SU-DHL-6 (cell line): ENCODE measurements around the gene ZNF593OS.

Source experiments
- H2AFZ ChIP-seq: fragments of 200-600 bp; sonication (generic); 2 replicates; pipeline ENCODE4 v1.6.1; 2014; ENCODE audit warnings: low read depth, mild to moderate bottlenecking, moderate library complexity, mixed read lengths, antibody characterized with exemption, low read length; ENCODE audit not compliant: severe bottlenecking
- H3F3A ChIP-seq: fragments of 200-600 bp; shearing (Covaris generic); 2 replicates; pipeline ENCODE4 v1.6.0; 2016; ENCODE audit warnings: antibody characterized with exemption, mild to moderate bottlenecking; ENCODE audit not compliant: insufficient read depth
- H3K27ac ChIP-seq: fragments of 200-600 bp; sonication (generic); 2 replicates; pipeline ENCODE4 v1.5.1; 2016; ENCODE audit warnings: low read depth, mild to moderate bottlenecking, low read length, moderate library complexity, mixed read lengths
- H3K27me3 ChIP-seq: fragments of 200-600 bp; sonication (generic), shearing (Covaris generic); 2 replicates; pipeline ENCODE4 v1.6.0; 2014; ENCODE audit warnings: mild to moderate bottlenecking, low read length
- H3K36me3 ChIP-seq: fragments of 200-600 bp; sonication (generic); 2 replicates; pipeline ENCODE4 v1.6.1; 2014; ENCODE audit warnings: mild to moderate bottlenecking, low read length, mixed read lengths
- H3K4me2 ChIP-seq: fragments of 300-600, 200-600 bp; shearing (Covaris generic), sonication (generic); 2 replicates; pipeline ENCODE4 v1.6.0; 2014; ENCODE audit warnings: low read length, low read depth, mild to moderate bottlenecking; ENCODE audit not compliant: poor library complexity, severe bottlenecking
- H3K4me3 ChIP-seq: fragments of 200-600 bp; sonication (generic); 2 replicates; pipeline ENCODE4 v1.5.1; 2014; ENCODE audit warnings: antibody characterized with exemption, low read length, mild to moderate bottlenecking, mixed read lengths; ENCODE audit not compliant: insufficient read depth, poor library complexity, severe bottlenecking
- H3K79me2 ChIP-seq: fragments of 200-600 bp; sonication (generic); 2 replicates; pipeline ENCODE4 v1.6.1; 2014; ENCODE audit warnings: mild to moderate bottlenecking, low read length, moderate library complexity; ENCODE audit not compliant: insufficient read depth
- H3K9ac ChIP-seq: fragments of 200-600 bp; sonication (generic); 2 replicates; pipeline ENCODE4 v1.7.0; 2014; ENCODE audit warnings: mild to moderate bottlenecking, low read length
- H3K9me2 ChIP-seq: fragments of 200-600 bp; sonication (generic); replicated peaks from 2 replicates; pipeline ENCODE4 v1.6.1; 2014; ENCODE audit warnings: low read length; ENCODE audit not compliant: insufficient read depth
- H3K9me3 ChIP-seq: fragments of 200-600 bp; sonication (generic); 2 replicates; pipeline ENCODE4 v1.6.1; 2014; ENCODE audit warnings: low read length, mixed read lengths; ENCODE audit not compliant: insufficient read depth
- H4K20me1 ChIP-seq: fragments of 200-600 bp; sonication (generic); 2 replicates; pipeline ENCODE4 v1.6.1; 2014; ENCODE audit warnings: low read depth, mild to moderate bottlenecking, antibody characterized with exemption, low read length, moderate library complexity, mixed read lengths
- CTCF ChIP-seq: fragments of 200-600 bp; sonication (generic); IDR thresholded peaks from one replicate; pipeline ENCODE4 v1.5.1; 2017; ENCODE audit warnings: antibody characterized with exemption, mild to moderate bottlenecking, low read length, moderate library complexity; ENCODE audit not compliant: insufficient read depth, poor library complexity, severe bottlenecking
- EZH2phosphoT487 ChIP-seq: fragments of 200-600 bp; sonication (generic), shearing (Covaris generic); conservative IDR thresholded peaks from 2 replicates; pipeline ENCODE4 v1.6.1; 2018; ENCODE audit warnings: mild to moderate bottlenecking, antibody characterized with exemption, low read length, moderate library complexity, mixed read lengths

The ZNF593OS gene

GRCh38 chr1:26159743-26160039 is 11.9 kb downstream of the ZNF593OS start:
- Histone ChIP-seq H3K9me2 (no peaks in the 10 kb centered on the region), H3K27me3 (no peaks in the 10 kb centered on the region), H3K27ac (no peak overlapping the region), H3F3A (no peaks in the 10 kb centered on the region), H3K36me3 (no peaks in the 10 kb centered on the region), H3K4me2 (no peak overlapping the region), H4K20me1 (no peaks in the 10 kb centered on the region), H3K9ac (no peak overlapping the region), H2AFZ (no peak overlapping the region), H3K79me2 (no peaks in the 10 kb centered on the region), H3K9me3 (no peaks in the 10 kb centered on the region), H3K4me3 (no peak overlapping the region)
- TF ChIP-seq CTCF (no peak), EZH2phosphoT487 (no peak)

- H3K9me2 ChIP-seq = no peaks in the 10 kb centered on the region
- no peaks in the 10 kb centered on the region for H3K9me3 ChIP-seq
- H3K4me3 ChIP-seq = no peak within 1 kb of the TSS
- no peaks in the 10 kb centered on the region for H3F3A ChIP-seq
- H4K20me1 ChIP-seq = no peaks in the 10 kb centered on the region
- no peak within 1 kb of the TSS for H3K4me2 ChIP-seq
- no peak within 1 kb of the TSS for H3K9ac ChIP-seq
- H3K27me3 ChIP-seq = no peaks in the 10 kb centered on the region
- no peaks in the 10 kb centered on the region for H3K36me3 ChIP-seq
- TF ChIP-seq EZH2phosphoT487 (no peak), CTCF (no peak)
- no peak within 1 kb of the TSS for H3K27ac ChIP-seq
- H2AFZ ChIP-seq = no peak within 1 kb of the TSS
- no peaks in the 10 kb centered on the region for H3K79me2 ChIP-seq
Measured at GRCh38 chr1:26158908-26159742, 12.5 kb downstream of the ZNF593OS start, which contains the start of gene FAM110D. Gene FAM110D, plus strand, starts transcription at chr1:26159079. Its CDS starts 2,213 bp downstream, at chr1:26161292.

- Histone ChIP-seq H4K20me1 (no peaks in the 10 kb centered on the region), H3K9me3 (no peaks in the 10 kb centered on the region), H3K9ac (no peak overlapping the region), H3K27me3 (no peaks in the 10 kb centered on the region), H3F3A (no peaks in the 10 kb centered on the region), H3K79me2 (no peaks in the 10 kb centered on the region), H2AFZ (no peak overlapping the region), H3K27ac (no peak overlapping the region), H3K9me2 (no peaks in the 10 kb centered on the region), H3K4me2 (no peak overlapping the region), H3K4me3 (no peak overlapping the region), H3K36me3 (no peaks in the 10 kb centered on the region)
- TF ChIP-seq EZH2phosphoT487 (no peak), CTCF (no peak)
Measured at GRCh38 chr1:26158271-26158907, 13.2 kb downstream of the ZNF593OS start.
